Astrocyte of the cerebellum (primary cell): ENCODE results near the gene SEC14L3.
"Not testable (repeated sequence)": the region's sequence is repeated elsewhere in the genome, so short reads cannot be mapped to it uniquely, and the experiment has no call there.

ENCODE experiments used
- DNase-seq: peaks from one replicate; pipeline ENCODE4 v3.0.0-alpha.2; 2011; ENCODE audit warnings: low read depth
- H3K4me3 ChIP-seq: 2 replicates; pipeline ENCODE4 v1.5.1; 2011; ENCODE audit warnings: mild to moderate bottlenecking, low read depth, low read length, moderate library complexity
- in situ Hi-C: cut with HindIII; loops from 2 replicates; pipeline ENCODE4 v1.10.0; 2017; ENCODE audit warnings: low sequenced_read_pairs
- TF ChIP-seq, protein P1 (sequence below): IDR thresholded peaks from 2 replicates; pipeline ENCODE4 v1.5.1; 2012; ENCODE audit warnings: low read length, low read depth, moderate library complexity, mild to moderate bottlenecking; ENCODE audit errors: missing control alignments

SEC14L3 gene

DNA sequence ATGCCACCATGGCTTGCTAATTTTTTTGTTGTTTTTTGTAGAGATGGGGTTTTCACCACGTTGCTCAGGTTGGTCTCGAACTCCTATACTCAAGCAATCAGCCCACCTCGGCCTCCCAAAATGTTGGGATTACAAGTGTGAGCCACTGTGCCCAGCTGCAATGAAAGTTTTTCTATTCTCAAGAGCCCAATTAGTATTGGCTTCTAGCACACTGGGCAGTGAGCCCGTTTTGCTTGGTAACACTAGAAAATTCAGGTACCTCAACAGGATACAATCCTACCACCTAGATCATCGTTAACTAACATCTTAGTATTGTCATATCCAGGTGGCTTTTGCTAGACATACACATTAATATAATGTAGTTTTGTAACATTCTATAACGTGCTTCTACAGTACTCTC is 19.0 kb downstream of the SEC14L3 start:
- H3K4me3 ChIP-seq, result no peak overlapping the region
- TF ChIP-seq, protein P1, sequence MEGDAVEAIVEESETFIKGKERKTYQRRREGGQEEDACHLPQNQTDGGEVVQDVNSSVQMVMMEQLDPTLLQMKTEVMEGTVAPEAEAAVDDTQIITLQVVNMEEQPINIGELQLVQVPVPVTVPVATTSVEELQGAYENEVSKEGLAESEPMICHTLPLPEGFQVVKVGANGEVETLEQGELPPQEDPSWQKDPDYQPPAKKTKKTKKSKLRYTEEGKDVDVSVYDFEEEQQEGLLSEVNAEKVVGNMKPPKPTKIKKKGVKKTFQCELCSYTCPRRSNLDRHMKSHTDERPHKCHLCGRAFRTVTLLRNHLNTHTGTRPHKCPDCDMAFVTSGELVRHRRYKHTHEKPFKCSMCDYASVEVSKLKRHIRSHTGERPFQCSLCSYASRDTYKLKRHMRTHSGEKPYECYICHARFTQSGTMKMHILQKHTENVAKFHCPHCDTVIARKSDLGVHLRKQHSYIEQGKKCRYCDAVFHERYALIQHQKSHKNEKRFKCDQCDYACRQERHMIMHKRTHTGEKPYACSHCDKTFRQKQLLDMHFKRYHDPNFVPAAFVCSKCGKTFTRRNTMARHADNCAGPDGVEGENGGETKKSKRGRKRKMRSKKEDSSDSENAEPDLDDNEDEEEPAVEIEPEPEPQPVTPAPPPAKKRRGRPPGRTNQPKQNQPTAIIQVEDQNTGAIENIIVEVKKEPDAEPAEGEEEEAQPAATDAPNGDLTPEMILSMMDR, result no peak
- in situ Hi-C loops, result no loop called here
- DNase-seq, result no peak

DNA sequence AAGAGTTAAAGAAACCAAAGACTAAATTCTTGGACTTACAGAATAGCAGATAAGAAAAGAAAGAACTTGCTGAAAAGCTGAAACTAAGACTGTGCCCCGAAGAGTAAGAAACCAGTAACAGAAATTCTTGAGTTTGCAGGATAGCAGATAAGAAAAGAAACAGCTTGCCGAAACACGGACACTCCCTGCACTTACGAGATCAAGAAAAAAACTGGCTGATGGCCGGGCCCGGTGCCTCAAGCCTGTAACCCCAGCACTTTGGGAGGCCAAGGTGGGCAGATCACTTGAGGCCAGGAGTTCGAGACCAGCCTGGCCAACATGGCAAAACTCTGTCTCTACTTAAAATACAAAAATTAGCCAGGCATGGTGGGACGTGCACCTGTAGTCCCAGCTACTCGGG is 20.3 kb downstream of the SEC14L3 start:
- DNase-seq, H3K4me3 ChIP-seq, in situ Hi-C loops: not testable (repeated sequence)

DNA sequence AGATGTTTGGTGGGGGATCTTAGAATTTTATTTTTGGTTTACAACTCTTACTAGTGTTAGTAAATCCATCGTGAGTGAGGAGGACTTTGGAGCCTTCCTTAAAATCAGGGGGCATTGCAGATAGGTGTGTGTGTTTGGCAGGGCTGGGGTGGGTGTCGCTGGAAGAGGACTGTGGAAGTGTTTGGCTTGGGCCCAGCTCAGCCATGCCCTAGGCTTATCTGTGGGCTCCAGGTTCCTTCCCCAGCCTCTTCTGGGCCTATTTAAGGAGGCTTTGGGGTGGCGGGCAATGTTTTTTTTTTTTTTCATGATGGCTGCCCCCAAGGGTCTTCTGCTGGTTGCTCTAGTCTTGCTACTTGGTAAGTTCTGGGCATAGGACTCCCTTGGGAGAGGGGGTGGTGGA is 24.2 kb downstream of the SEC14L3 start:
- DNase-seq, result no peak
- in situ Hi-C loops, result no loop called here
- H3K4me3 ChIP-seq, result no peak overlapping the region
- TF ChIP-seq, protein P1, result no peak

DNA sequence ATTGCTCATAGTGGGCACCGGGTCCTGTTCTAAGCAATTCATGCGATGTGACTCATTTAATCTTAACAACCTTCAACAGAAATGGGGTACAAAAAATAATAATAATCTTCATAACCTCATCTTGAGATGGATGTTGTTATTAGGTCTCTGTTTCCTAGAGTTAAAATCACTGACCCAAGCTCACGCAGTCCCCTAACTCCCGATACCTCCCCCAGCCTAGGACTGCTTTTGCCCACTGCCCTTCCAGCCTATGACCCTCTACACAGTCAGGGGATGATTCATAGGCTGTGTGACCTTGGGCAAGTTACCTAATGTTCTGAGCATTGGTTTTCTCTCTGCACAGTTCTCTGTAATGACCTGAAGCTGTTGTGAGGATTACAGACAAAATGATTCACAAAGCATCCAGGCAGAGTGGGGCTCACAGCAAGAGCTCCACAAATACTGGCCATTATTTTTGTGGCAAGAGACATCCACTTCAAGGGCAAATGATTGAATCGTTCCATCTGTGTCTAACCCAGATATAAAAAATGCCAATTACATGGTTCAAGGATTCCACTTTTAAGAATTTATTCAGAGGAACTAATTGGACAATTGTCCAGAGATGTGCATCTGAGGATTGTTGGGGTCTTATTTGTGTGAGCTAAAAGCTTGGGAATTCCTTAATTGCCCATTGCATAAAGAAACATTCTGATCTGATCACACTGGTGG is 26.2 kb downstream of the SEC14L3 start:
- TF ChIP-seq, protein P1, result no peak
- in situ Hi-C loops, result no loop called here
- H3K4me3 ChIP-seq, result no peak overlapping the region
- no peak for DNase-seq

DNA sequence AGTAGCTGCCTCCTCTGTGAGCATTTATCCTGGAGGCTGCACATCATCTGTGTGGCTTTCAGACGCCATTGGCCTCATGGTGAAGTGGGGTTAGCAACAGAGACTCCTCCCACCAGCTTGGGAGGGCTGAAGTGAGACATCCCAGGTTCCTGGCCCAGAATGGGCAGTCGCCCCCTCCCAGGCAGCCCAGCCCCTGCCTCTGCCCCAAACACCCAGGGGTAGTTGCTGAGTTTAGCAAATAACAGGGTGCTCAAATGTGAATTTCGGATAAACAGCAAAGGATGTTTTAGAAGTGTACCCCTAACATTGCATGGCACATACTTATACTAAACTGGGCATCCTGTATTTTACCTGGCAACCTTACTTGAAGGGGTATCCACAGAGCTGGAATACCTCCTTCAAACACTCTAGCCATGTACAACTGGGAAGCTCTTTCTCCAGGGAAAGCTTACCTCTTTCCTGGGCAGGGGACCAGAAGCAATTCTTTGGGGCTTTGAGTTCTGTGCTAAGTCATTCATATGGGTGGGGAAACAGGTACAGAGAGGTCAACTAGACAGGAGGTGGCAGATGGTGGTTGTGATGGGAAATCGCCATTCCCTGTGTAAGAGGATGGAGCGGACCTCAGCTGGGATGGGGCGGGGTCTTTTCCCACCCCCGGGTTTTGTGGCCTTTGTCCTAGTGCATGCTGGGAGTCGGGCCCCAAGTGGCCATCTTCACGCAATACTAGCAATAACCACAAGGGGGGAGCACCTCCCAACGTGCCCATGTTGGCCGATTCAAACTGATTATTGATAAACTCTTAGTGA is 27.0 kb downstream of the SEC14L3 start:
- in situ Hi-C loops, result no loop called here
- DNase-seq, result no peak
- TF ChIP-seq, protein P1, result peak; percentile 74
- H3K4me3 ChIP-seq, result no peak overlapping the region

DNA sequence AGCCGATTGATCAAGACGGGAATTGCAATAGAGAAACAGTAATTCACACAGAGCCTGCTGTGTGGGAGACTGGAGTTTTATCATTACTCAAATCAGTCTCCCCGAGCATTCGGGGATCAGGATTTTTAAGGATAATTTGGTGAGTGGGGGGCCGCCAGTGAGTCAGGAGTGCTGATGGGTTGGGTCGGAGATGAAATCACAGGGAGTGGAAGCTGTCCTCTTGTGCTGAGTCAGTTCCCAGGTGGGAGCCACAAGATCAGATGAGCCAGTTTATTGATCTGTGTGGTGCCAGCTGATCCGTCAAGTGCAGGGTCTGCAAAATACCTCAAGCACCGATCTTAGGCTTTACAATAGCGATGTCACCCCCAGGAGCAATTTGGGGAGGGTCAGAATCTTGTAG is 30.7 kb downstream of the SEC14L3 start:
- DNase-seq, result no peak
- no peak overlapping the region for H3K4me3 ChIP-seq
- in situ Hi-C loops, result no loop called here
- TF ChIP-seq, protein P1, result no peak

DNA sequence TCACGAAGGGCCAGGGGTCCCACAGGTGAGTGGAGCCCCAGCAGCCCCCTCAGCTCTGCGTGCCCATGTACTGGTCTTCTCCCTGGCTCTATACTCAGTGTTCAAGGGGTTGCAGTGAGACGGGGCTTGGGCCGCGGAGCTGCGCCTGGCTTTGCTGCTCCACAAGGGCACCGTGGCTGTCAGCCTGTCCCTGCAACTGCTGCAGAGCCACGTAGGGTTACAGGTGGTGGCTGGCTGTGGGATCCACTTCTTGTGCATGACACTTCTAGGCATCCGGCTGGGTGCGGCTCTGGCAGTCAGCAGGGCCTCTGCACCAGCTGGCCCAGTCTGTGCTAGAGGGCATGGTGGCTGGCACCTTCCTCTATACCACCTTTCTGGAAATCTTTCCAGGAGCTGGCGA is 32.0 kb downstream of the SEC14L3 start:
- H3K4me3 ChIP-seq, result no peak overlapping the region
- in situ Hi-C loops, result no loop called here
- TF ChIP-seq, protein P1, result no peak
- DNase-seq, result no peak
